ENCODE measurements around the gene INSR.

Gene INSR

GRCh38 chr19:7203332-7203731 lies 90.9 kb downstream of the INSR start:
- no peak overlapping the region for H3K4me3 ChIP-seq (ENCODE audit: low read depth, low read length)
- no peak for TF ChIP-seq CTCF (IDR thresholded peaks at IDR 0.05; ENCODE audit: low read depth, low read length, missing control alignments)
- DNase-seq (ENCODE audit: low read depth), result no peak

- H3K4me3 ChIP-seq (ENCODE audit: low read depth, low read length), result no peak overlapping the region
- no peak for TF ChIP-seq CTCF (IDR thresholded peaks at IDR 0.05; ENCODE audit: low read depth, low read length, missing control alignments)
- no peak for DNase-seq (ENCODE audit: low read depth)
These were observed 91.3 kb downstream of the INSR start for GRCh38 chr19:7202888-7203287.

GRCh38 chr19:7200736-7201135 lies 93.5 kb downstream of the INSR start:
- H3K4me3 ChIP-seq (ENCODE audit: low read depth, low read length), result no peak overlapping the region
- DNase-seq (ENCODE audit: low read depth), result no peak
- no peak for TF ChIP-seq CTCF (IDR thresholded peaks at IDR 0.05; ENCODE audit: low read depth, low read length, missing control alignments)

- H3K4me3 ChIP-seq (ENCODE audit: low read depth, low read length), result no peak overlapping the region
- no peak for DNase-seq (ENCODE audit: low read depth)
- no peak for TF ChIP-seq CTCF (IDR thresholded peaks at IDR 0.05; ENCODE audit: low read depth, low read length, missing control alignments)
These were observed 94.3 kb downstream of the INSR start for GRCh38 chr19:7199613-7200533.

- TF ChIP-seq CTCF (IDR thresholded peaks at IDR 0.05; ENCODE audit: low read depth, low read length, missing control alignments), result peak; percentile 36
- H3K4me3 ChIP-seq (ENCODE audit: low read depth, low read length), result peak overlapping the region; percentile 83
- peak; percentile 80 for DNase-seq (ENCODE audit: low read depth)
These were observed 96.2 kb downstream of the INSR start for GRCh38 chr19:7197760-7198696.

- peak overlapping the region; percentile 51 for H3K4me3 ChIP-seq (ENCODE audit: low read depth, low read length)
- no peak for TF ChIP-seq CTCF (IDR thresholded peaks at IDR 0.05; ENCODE audit: low read depth, low read length, missing control alignments)
- peak; percentile 89 for DNase-seq (ENCODE audit: low read depth)
These were observed 97.0 kb downstream of the INSR start for GRCh38 chr19:7197119-7197759.
